Measurements from ENCODE around the gene SYNE3.

Gene SYNE3

DNA sequence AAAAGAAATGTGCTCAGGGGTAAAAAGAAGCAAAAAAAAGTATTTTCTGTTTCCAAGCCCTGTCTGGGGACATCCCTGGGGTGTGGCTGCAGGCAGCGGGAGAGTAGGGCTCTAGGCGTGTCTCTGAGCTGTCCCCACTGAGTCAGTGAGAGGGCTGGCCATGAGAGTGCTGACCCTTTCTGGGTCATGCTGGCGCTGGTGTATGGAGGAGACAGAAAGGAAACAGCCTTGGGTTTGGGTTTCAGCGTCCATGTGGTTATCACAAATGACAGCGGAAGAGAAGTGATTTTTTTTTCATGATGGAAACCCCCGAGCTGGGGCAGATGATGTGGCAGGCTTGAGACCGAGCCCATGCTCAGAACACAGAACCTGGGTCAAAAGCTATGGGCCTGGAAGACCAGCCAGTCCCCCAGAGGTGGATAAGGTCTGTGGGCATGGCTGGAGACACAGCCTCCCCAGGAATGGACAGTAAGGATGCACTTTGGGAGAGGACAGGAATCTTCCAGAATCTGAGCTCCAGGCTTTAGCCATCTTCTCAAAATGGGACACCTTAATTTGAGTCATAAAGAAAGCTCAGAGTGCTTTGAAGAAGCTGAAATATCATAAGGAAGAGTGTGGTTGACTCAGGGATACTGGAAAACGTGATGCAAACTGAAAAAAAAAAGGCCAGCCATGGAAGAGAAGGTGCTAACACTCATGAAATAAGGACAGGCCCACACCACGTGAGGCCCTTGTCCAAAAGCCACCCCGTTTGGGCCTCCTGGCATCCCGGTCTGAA, 36.2 kb downstream of the SYNE3 start:
- no CpG with 5 or more reads among the region's 11 CpGs for WGBS (ENCODE audit: extremely low coverage, insufficient coverage, insufficient read length)
- H2AFZ ChIP-seq (ENCODE audit: insufficient read depth, low read length, poor library complexity): no peak overlapping the region
- peaks cover 3% of the 10 kb centered on the region for H3K79me1 ChIP-seq (ENCODE audit: low read length)
- H4K8ac ChIP-seq (ENCODE audit: low read depth, low read length): no peak overlapping the region
- H3K9me3 ChIP-seq (ENCODE audit: insufficient read depth, low read depth, low read length): no peaks in the 10 kb centered on the region
- H2BK120ac ChIP-seq (ENCODE audit: insufficient read depth, low read length, poor library complexity): no peak overlapping the region
- no peak overlapping the region for H2BK12ac ChIP-seq (ENCODE audit: low read length)
- no peak overlapping the region for H3K14ac ChIP-seq (ENCODE audit: low read length)
- H3K79me2 ChIP-seq (ENCODE audit: control insufficient read depth, insufficient read depth, low read length, poor library complexity): no peaks in the 10 kb centered on the region
- H3K27ac ChIP-seq (ENCODE audit: low read depth, low read length): no peak overlapping the region
- H3K4me1 ChIP-seq (ENCODE audit: control insufficient read depth in 1 of 2, insufficient read depth in 2 of 2, low read length in 2 of 2): peaks cover 25 to 26% of the 10 kb centered on the region in 2 experiments
- H3K4ac ChIP-seq (ENCODE audit: low read depth, low read length): no peak overlapping the region
- H3K36me3 ChIP-seq (ENCODE audit: control insufficient read depth in 1 of 2, insufficient read depth in 2 of 2, low read length in 2 of 2): no peaks in the 10 kb centered on the region
- H4K12ac ChIP-seq (ENCODE audit: low read depth, low read length): no peak overlapping the region
- H3K23ac ChIP-seq (ENCODE audit: low read length): no peak overlapping the region
- no peak overlapping the region for H3K18ac ChIP-seq (ENCODE audit: low read length)
- DNase-seq: peak; percentile 86 to 89
- no peak overlapping the region for H3K9ac ChIP-seq (ENCODE audit: low read length)
- no peak overlapping the region for H3K4me2 ChIP-seq (ENCODE audit: low read length)
- no peaks in the 10 kb centered on the region for H3K27me3 ChIP-seq (ENCODE audit: insufficient read depth, low read length)
- no peak overlapping the region for H3K4me3 ChIP-seq (ENCODE audit: low read depth, low read length)
- H4K91ac ChIP-seq (ENCODE audit: low read depth, low read length): no peak overlapping the region
- no peak overlapping the region for H2AK5ac ChIP-seq (ENCODE audit: low read length)
- no peak overlapping the region for H2BK5ac ChIP-seq (ENCODE audit: low read depth, low read length, poor library complexity)

- Histone ChIP-seq H3K4ac (ENCODE audit: low read depth, low read length) (no peak overlapping the region), H2AFZ (ENCODE audit: insufficient read depth, low read length, poor library complexity) (no peak overlapping the region), H3K9ac (ENCODE audit: low read length) (no peak overlapping the region), H2BK12ac (ENCODE audit: low read length) (peak overlapping the region; percentile 15), H3K4me2 (ENCODE audit: low read length) (no peak overlapping the region), H4K91ac (ENCODE audit: low read depth, low read length) (no peak overlapping the region), H3K14ac (ENCODE audit: low read length) (no peak overlapping the region), H3K27me3 (ENCODE audit: insufficient read depth, low read length) (no peaks in the 10 kb centered on the region), H3K18ac (ENCODE audit: low read length) (no peak overlapping the region), H2AK5ac (ENCODE audit: low read length) (no peak overlapping the region), H4K12ac (ENCODE audit: low read depth, low read length) (no peak overlapping the region), H3K27ac (ENCODE audit: low read depth, low read length) (no peak overlapping the region), H3K79me1 (ENCODE audit: low read length) (peaks cover 7% of the 10 kb centered on the region), H2BK120ac (ENCODE audit: insufficient read depth, low read length, poor library complexity) (no peak overlapping the region), H3K9me3 (ENCODE audit: insufficient read depth, low read depth, low read length) (no peaks in the 10 kb centered on the region), H2BK5ac (ENCODE audit: low read depth, low read length, poor library complexity) (no peak overlapping the region), H4K8ac (ENCODE audit: low read depth, low read length) (no peak overlapping the region), H3K79me2 (ENCODE audit: control insufficient read depth, insufficient read depth, low read length, poor library complexity) (no peaks in the 10 kb centered on the region), H3K4me3 (ENCODE audit: low read depth, low read length) (no peak overlapping the region), H3K4me1 (ENCODE audit: control insufficient read depth in 1 of 2, insufficient read depth in 2 of 2, low read length in 2 of 2) (peaks cover 29 to 31% of the 10 kb centered on the region in 2 experiments), H3K23ac (ENCODE audit: low read length) (no peak overlapping the region), H3K36me3 (ENCODE audit: control insufficient read depth in 1 of 2, insufficient read depth in 2 of 2, low read length in 2 of 2) (no peaks in the 10 kb centered on the region)
- WGBS (ENCODE audit: extremely low coverage, insufficient coverage, insufficient read length): no CpG with 5 or more reads among the region's 4 CpGs
- DNase-seq: no peak
Observed at GRCh38 chr14:95479494-95479893, 37.0 kb downstream of the SYNE3 start.

DNA sequence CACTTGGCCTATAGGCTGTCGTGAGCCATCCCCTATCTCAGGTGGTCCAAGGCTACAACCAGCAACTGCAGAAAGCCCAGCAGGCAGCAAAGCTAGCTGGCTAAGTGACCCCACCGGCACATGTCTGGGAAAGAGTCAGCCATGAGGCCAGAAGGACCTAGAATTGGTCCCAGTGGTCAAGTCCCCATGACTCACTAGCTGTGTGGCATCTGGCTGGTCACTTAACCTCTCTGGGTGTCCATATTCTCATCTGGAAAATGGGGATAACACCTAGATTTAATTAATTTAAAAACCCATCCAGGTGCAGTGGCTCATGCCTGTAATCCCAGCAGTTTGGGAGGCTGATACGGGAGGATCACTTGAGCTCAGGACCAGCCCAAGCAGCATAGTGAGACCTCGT, 37.6 kb downstream of the SYNE3 start:
- no peak overlapping the region for H3K23ac ChIP-seq (ENCODE audit: low read length)
- WGBS (ENCODE audit: extremely low coverage, insufficient coverage, insufficient read length): no CpG with 5 or more reads among the region's 4 CpGs
- H3K4me3 ChIP-seq (ENCODE audit: low read depth, low read length): no peak overlapping the region

GRCh38 chr14:95478309-95478708, 38.1 kb downstream of the SYNE3 start:
- no peak overlapping the region for H3K4ac ChIP-seq (ENCODE audit: low read depth, low read length)
- H3K23ac ChIP-seq (ENCODE audit: low read length): no peak overlapping the region
- no peak overlapping the region for H2AK5ac ChIP-seq (ENCODE audit: low read length)
- H2BK12ac ChIP-seq (ENCODE audit: low read length): no peak overlapping the region
- DNase-seq: no peak
- peaks cover 7% of the 10 kb centered on the region for H3K79me1 ChIP-seq (ENCODE audit: low read length)
- H3K4me3 ChIP-seq (ENCODE audit: low read depth, low read length): no peak overlapping the region
- H4K8ac ChIP-seq (ENCODE audit: low read depth, low read length): no peak overlapping the region
- H2BK120ac ChIP-seq (ENCODE audit: insufficient read depth, low read length, poor library complexity): no peak overlapping the region
- no peak overlapping the region for H3K18ac ChIP-seq (ENCODE audit: low read length)
- no peak overlapping the region for H3K9ac ChIP-seq (ENCODE audit: low read length)
- no CpG with 5 or more reads among the region's 6 CpGs for whole genome bisulfite sequencing (ENCODE audit: extremely low coverage, insufficient coverage, insufficient read length)
- H2AFZ ChIP-seq (ENCODE audit: insufficient read depth, low read length, poor library complexity): no peak overlapping the region
- peaks cover 22 to 23% of the 10 kb centered on the region in 2 experiments for H3K4me1 ChIP-seq (ENCODE audit: control insufficient read depth in 1 of 2, insufficient read depth in 2 of 2, low read length in 2 of 2)
- no peak overlapping the region for H3K14ac ChIP-seq (ENCODE audit: low read length)
- H3K79me2 ChIP-seq (ENCODE audit: control insufficient read depth, insufficient read depth, low read length, poor library complexity): no peaks in the 10 kb centered on the region
- H3K27me3 ChIP-seq (ENCODE audit: insufficient read depth, low read length): no peaks in the 10 kb centered on the region
- no peak overlapping the region for H3K4me2 ChIP-seq (ENCODE audit: low read length)
- H4K12ac ChIP-seq (ENCODE audit: low read depth, low read length): no peak overlapping the region
- no peak overlapping the region for H2BK5ac ChIP-seq (ENCODE audit: low read depth, low read length, poor library complexity)
- H3K27ac ChIP-seq (ENCODE audit: low read depth, low read length): no peak overlapping the region
- no peak overlapping the region for H4K91ac ChIP-seq (ENCODE audit: low read depth, low read length)
- H3K36me3 ChIP-seq (ENCODE audit: control insufficient read depth in 1 of 2, insufficient read depth in 2 of 2, low read length in 2 of 2): no peaks in the 10 kb centered on the region
- no peaks in the 10 kb centered on the region for H3K9me3 ChIP-seq (ENCODE audit: insufficient read depth, low read depth, low read length)

More for the DNA sequence above, 37.6 kb downstream of the SYNE3 start:
- Histone ChIP-seq H3K4me1 (ENCODE audit: control insufficient read depth in 1 of 2, insufficient read depth in 2 of 2, low read length in 2 of 2) (peaks cover 27 to 28% of the 10 kb centered on the region in 2 experiments), H2AFZ (ENCODE audit: insufficient read depth, low read length, poor library complexity) (no peak overlapping the region), H2BK5ac (ENCODE audit: low read depth, low read length, poor library complexity) (no peak overlapping the region), H3K14ac (ENCODE audit: low read length) (no peak overlapping the region), H3K9me3 (ENCODE audit: insufficient read depth, low read depth, low read length) (no peaks in the 10 kb centered on the region), H3K79me2 (ENCODE audit: control insufficient read depth, insufficient read depth, low read length, poor library complexity) (no peaks in the 10 kb centered on the region), H2AK5ac (ENCODE audit: low read length) (no peak overlapping the region), H3K27ac (ENCODE audit: low read depth, low read length) (no peak overlapping the region), H3K36me3 (ENCODE audit: control insufficient read depth in 1 of 2, insufficient read depth in 2 of 2, low read length in 2 of 2) (no peaks in the 10 kb centered on the region), H2BK12ac (ENCODE audit: low read length) (no peak overlapping the region), H4K12ac (ENCODE audit: low read depth, low read length) (no peak overlapping the region), H3K18ac (ENCODE audit: low read length) (no peak overlapping the region), H4K91ac (ENCODE audit: low read depth, low read length) (no peak overlapping the region), H3K4me2 (ENCODE audit: low read length) (no peak overlapping the region), H2BK120ac (ENCODE audit: insufficient read depth, low read length, poor library complexity) (no peak overlapping the region), H3K27me3 (ENCODE audit: insufficient read depth, low read length) (no peaks in the 10 kb centered on the region), H3K79me1 (ENCODE audit: low read length) (peaks cover 7% of the 10 kb centered on the region), H3K9ac (ENCODE audit: low read length) (no peak overlapping the region), H4K8ac (ENCODE audit: low read depth, low read length) (no peak overlapping the region), H3K4ac (ENCODE audit: low read depth, low read length) (no peak overlapping the region)
- DNase-seq: no peak

All from trophoblast cell (in vitro differentiated cells and primary cell).